GM21737 (cell line): ENCODE data around the gene RTN4R.
"Not testable (repeated sequence)": the region's sequence is repeated elsewhere in the genome, so short reads cannot be mapped to it uniquely, and the experiment has no call there.

Experiments
- ATAC-seq: cut with Tn5 transposase; IDR thresholded peaks from one replicate; pipeline ENCODE4 v1.9.1; 2021; ENCODE audit warnings: mild to moderate bottlenecking, moderate library complexity; ENCODE audit not compliant: unreplicated experiment

The RTN4R gene

DNA sequence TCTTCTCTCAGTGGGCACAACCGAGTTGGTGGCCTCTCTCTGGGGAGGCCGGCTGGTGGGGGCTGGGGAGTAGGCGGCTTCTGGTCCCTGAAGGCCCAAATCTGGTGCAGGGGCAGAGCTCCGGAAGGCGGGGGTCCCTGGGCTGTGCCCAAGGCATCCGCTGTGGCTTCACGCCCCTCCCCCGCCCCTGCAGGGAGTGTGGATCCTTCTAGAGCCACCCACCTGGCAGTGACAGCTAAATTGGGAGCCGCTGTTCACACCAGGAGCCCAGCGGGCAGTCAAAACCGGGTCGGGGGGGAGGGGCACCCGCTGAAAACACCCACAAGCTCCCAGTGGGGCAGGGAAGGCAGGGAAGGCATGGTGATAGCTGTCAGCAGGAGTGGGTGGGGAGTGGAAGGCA is 4.6 kb upstream of the RTN4R start:
- no peak for ATAC-seq

DNA sequence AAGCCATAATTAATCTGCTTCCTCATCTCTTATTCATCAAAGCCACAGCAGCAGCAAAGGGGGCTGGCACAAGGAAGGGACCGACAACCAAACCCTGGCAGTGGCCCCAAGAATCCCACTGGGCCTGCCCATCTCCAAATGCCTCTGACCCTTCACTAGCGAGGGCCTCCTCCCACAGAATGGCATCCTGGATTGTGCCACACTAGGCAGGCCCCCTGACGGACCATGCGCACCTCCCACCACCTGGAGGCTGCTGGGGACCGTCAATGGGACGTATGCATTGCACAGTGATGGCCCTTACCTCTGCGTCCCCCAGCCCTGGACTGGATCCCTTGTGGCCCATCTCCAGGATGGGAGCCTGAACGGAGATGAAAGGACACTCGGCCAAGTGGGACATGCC is 4.1 kb upstream of the RTN4R start:
- no peak for ATAC-seq

DNA sequence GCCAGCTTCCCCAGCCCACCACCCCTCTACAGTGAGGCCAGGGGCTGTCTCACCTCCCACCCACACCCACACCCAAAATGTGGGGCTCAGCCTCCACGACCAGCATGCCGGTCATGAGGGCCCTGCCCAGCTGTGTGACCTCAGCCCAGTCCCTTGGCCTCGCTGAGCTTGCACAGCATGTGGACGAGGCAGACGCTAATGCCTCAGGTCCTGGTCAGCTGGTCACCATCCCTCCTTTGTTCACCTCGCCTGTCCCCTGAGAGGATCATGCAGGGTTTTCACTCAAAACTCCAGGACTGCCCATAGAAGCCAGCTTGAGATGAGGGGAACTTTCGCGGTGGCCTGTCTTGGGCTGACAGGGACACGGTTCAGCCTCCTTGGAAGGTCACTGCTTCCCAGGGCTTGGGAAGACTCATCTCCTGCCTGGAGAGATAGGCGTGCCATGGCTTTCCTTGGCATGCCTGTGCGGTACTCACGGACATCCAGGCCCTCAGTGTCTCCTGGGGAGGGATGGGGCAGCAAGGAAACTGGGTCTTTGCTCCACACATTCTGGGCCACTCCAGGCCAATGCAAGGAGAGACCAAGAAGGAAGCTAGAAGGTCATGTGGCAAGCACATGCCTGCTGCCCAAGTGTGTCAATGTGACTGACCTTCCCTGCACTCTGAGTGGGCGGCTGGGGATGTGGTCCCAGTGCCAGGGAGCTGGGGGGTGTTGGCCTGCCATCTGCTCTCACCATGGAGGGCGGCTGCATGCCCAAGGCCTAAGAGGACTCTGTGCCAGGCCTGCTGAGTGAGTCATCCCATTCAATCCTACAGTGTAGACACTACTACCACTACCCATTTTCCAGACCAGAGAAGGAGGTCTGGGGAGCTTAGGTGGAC is 3.2 kb upstream of the RTN4R start:
- no peak for ATAC-seq

DNA sequence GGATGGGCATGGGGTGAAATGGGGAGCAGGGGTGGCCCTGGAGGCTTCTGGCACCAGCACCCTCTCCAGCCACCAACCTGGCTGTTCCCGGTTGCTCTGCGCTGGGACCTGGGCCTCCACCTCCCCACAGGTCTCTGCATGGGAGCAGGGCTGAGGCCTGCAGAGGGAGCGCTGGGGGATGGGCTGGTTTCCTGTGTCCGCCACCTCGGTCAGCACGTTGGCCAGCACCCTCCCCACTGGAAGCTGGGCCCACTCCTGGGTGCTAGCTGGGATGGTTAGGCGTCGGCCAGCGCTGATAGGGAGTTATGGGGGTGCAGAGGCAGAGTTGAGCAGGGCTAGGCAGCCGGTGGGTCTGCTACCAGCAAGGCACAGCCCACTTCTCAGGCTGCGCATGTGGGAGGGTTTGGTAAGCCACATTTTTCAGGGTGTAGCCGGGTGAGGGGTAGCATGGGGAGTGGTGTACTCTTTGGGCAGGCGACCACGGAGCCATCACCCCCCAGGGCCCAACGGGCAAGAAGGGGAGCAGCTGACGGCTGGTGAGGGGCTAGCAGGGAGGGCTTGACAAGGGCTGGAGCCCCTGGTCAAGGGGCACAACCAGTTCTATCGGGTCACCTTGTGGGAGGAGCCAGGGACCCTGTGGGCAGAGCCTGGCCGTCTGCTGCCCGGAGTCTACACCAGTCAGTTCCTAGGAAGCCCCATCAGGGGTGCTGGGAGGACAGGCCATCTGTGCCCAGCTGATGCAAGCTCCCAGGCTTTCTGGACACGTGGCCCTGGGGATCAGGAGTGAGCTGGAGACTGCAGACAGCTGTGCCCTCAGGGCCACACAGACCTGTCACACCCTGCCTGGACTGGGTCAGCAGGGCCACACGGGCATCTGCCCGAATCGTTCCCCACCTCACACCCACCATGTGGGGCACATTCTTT is 2.3 kb upstream of the RTN4R start:
- not testable (repeated sequence) for ATAC-seq

DNA sequence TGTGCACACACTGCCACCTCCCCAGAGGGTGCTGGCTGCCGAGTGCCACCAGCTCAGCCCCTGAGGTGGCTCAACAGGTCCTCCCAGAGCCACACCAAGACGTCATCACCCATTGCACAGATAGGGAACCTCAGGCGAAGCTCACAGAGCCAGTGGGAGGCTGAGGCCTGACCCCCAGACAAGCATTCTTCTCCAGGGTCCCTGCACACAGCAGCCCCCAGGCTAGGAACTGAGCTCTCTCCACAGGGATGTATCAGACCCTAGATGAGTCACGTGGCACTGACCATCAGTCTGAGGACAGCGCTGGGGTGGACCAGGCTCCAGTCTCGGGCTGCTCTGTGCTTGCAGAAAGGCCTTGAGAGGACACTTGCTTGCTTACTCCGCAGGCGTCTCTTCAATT is 1.6 kb upstream of the RTN4R start:
- ATAC-seq = not testable (repeated sequence)

DNA sequence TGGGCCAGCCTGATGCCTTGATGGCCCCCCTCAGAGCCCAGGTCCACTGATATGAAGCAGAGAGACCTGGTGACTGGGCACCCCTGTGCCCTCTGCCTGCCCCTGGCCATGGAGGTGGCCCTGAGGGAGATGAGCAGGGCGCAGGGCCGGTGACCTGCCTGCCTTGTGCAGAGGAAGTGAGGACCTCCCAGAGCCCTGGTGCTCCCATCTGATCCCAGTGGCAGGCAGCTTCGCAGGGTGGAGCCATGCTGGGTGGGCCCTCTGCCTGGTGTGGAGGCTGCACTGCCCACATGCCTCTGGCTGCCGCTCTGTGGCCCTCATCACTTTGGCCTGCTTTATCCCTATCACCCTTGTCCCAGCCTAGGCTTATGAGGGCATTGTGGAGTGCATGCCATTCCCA is 1.1 kb upstream of the RTN4R start:
- ATAC-seq = not testable (repeated sequence)

DNA sequence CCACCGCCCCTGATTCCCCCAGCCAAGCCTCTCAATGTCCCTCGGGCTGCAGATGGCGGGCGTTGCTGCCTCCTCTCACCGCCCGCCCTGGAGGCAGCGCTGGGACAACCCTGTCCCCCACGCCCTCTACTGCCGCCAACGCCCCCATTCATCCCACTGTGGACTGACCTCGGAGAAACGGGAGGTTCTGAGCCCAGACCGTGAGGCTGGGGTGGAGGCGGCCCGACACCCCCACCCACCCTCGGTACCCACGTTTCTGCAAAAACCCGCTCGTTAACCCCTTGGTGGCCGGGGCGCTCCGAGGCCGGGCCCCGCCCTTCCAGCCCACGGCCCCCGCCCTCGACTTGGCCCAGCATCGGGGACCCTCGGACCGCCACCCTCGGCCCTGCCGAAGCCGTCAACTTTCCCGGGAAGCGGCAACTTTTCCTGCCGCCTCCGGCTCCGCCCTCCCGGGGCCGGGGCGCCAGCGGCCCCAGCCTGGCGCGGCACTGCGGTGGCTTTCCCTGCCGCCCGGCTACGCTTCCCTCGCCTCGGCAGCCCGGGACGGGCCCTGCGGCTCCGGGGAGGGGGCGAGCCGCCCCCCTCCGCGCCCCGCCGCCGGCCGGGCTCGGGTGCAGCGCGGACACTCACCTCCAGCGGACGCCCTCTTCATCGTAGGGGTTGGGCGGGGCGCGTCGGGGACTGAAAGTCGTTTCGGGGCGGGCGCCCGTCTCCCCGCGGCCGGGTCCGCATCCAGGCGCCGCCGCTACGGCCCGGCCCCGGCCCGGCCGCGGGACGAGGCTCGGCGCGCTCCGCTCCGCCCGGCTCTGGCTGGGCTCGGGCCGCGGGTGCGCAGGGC is 458 bp downstream of the RTN4R start:
- ATAC-seq = no peak

DNA sequence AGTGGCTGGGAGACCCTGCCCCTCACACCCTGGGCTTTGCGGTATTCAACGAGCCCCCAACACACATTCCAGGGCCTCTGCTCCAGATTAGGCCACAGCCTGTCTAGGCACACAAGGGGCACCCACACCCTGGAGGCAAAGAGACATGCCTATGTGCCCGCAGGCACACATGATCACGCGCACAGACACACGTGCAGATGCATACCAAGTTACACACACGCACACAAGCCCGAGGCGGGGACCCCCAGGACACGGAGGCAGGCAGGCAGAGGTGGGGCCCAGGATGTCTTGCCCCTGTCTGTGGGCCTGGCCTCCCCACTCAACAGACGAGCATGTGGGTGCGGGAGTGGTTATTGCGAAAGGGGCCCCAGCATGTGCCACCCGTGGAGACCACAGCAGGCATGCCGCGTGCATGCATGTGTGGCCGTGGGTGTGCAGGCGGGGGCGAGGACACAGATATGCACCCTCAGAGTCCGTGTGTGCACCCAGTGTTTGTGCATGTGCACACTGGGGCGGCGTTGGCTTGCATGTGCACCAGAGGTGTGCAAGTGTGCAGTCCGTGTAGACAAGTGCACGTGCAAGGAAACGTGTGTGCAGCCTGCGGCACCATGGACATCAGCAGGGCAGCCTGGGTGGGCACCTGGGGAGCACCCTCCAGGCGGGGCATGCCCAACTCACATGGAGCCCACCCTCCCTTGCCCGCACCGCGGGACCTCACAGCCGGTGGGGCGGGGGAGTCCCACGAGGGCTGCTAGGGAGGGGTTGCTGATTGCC is 1.3 kb downstream of the RTN4R start:
- ATAC-seq = not testable (repeated sequence)

DNA sequence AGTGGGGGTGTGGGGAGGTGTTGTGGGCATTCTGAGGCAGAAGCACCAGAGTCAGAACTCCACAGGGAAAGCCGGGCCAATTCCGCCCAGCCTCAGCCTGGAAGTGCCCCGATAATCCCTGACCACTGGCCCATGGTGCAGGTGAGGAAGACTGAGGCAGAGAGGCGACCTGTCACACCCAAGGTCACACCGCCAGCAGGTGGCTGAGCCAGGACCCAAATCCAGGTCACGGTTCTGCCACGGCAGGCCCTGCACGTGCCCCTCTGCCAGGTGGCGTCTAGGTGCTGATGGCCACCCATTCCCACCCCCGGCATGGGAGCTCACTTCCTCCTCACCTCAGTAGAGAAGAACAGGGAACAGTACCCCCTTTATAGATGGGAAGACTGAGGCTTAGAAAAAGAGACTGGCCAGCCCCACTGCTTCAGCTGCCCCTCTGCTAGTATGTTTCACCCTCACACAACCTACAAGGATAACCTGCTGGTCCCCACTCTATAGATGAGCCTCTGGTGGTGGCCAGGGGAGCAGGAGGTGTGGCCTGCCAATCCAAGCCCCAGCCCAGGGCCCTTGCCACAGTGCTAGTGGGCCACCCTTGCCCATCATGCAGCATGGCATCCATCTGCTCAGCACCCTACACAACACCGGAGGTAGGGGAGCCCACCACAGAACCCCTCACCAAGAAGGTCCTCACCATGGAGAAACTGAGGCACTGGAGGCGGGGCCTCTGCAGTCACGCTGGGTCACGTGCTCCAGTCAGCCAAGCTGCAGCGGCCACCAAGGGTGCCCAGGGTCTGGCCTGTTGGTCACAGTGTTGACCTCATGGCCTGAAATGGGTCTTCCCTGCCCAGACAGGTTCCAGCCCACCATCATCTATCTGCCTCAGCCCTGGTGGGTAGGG is 2.1 kb downstream of the RTN4R start:
- ATAC-seq = not testable (repeated sequence)

DNA sequence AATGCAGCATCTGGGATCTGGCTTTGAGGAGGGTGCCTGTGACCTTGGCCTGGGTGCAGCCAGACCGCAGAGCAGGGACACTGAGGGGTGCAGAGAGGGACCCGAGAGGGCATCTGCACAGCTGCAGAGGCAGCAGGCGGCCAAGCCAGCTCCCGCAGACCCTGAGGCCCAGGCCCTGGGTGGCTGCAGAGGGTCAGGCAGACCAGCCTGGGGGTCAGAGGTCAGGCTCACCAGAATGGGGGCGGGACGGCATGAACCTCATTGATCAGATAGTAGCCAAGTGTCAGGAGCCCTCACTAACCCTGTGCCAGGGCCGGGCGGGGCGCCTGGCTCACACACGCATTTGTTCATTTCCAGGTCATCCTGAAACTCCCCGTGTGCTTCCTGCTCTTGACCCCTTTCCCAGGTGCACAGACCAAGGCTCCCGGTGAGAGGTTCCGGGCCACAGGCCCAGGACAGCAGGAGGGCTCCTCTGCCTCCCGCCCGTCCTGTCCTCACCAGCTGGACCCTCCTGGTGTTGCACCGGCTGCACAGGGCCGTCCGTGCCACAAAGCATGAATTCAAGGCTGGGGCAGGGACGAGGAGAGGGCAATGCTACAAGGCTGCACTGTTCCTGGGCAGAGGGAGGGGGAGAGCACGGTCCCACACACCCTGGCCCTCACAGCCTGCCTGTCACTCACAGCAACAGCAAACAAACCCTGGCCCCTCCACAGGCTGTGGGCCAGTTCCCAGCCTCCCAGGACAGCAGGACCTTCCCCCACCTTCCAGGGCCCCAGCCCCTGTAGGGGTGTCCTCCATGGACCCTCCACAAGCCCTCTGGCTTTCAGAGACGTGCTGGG is 3.3 kb downstream of the RTN4R start:
- no peak for ATAC-seq

DNA sequence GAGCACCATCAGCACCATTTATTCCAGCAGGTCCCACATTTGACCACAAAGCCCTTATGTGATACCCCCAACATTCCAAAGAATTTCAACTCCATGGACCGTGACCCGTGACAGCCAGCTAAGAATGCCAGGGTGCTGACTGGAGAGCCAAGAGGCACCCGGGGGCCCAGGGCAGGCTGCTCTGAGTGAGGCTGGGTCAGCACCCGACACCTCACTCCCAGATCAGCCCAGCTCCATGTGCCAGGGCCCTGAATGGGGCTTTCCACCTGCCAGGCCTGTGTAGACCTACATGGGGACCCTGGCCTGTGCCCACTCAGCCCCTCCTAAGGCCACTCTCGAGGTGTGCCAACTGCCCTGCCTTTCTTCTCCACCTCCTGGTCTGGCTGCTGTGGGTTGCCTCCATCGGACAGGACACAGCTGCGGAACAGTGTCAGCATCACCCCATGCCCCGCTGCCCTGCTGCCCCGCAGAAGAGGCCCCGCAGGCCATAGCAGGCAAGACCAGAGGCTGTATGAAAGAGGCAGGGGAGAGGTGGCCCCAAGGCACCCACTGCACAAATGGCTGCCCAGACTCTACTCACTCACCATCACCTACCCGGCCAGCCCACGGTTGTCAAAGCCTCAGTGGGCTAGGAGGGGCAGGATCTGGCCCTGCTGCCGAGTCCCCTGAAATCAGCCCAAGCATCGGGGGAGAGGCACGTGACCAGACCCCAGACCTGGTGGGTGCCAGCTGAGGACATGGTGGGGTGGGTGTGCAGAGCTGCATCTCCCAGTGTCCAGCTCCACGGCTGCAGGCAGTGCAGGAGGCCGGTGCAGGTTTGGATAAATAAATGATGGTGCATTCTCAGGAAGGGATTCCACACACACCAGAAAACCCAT is 4.5 kb downstream of the RTN4R start:
- not testable (repeated sequence) for ATAC-seq

DNA sequence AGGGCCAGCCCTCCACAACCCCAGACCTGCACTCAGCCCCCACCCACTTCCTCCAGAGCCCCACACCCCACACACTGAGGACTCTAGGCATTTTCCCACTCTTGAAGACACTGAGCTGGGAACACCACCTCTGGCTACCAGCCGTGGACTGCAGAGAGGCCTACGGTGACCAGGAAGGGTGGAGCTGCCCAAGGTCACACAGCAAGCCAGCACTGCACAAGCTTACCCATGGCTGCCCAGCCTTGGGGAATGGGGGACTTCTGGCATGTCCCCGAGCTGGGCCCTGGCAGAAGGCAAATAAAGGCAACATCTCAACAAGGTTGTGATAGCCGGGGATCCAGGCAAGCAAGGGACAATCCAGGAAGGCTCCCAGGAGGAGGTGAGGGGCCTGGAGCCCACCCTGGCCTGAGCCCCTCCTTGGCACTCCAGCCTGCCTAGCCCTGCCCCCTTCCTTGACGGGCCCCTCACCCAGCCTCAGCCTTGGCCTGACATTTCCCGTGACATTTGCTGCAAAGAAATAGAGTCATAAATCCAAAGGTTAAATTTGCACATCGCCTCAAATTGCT is 5.5 kb downstream of the RTN4R start:
- no peak for ATAC-seq

DNA sequence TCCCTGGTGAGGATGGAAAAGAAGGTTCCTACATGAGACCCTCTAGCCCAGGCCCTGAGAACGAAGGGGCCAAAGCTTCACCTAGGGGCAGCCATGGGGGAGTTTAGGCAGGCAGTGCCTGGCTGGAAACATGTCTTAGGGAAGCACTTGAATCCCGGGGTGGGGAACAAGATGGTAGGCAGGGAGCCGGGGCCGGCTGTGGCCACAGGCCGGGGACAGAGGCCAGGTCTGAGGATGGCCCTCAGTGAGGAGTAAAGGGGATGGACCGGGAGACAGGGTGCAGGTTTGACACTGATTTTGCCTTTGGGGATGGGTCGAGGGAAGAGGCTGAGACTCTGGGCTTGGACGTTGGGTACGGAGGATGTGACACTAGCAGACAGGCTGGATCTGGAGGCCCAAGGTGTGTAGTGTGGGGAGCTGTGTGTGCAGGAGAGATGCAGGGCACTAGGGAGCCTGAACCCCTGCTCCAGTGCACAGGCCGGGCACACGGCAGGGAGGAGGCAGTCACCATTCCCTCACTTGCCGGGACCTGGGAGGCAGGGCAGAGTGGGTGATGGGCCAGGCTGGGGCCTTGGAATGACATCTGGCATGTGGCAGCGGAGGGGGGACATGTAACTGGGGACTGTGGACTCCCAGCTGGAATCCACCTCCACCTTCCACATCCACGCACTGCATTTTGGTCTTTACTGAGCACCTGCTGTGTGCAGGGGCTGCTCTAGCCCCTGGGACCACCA is 6.1 kb downstream of the RTN4R start:
- ATAC-seq = no peak

DNA sequence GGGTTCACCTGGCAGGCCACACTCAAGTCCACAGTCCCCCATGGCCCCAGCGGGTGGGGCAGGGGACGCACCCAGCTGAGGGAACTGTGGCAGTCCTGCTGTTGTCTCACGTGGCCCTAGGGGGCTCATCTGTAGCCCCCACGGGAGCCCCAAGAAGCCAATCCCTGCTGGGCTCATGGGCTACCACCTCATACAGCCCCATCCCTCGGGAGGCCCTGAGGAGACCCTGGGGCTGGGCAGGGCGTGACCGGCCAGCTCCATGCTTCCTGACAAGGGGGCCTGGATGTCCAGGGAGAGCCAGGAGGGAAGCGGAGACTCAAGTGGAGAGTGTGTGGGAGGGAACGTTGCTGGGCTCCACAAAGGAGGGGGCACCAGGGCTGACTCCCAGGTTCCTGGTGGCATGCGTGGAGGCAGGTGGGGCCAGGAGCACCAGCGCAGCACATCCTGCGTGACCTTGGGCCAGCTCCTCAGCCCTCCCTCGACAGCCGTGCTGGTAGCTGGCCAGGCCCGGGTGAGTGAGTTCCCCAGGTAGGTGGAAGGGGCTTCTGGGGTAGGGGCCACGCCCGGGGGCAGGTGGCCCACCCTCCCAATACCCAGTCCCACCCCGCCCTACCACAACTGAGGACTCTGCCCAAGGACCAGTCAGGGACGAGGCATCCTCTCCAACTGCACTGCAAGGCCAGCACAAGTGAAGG is 7.9 kb downstream of the RTN4R start:
- ATAC-seq = no peak

DNA sequence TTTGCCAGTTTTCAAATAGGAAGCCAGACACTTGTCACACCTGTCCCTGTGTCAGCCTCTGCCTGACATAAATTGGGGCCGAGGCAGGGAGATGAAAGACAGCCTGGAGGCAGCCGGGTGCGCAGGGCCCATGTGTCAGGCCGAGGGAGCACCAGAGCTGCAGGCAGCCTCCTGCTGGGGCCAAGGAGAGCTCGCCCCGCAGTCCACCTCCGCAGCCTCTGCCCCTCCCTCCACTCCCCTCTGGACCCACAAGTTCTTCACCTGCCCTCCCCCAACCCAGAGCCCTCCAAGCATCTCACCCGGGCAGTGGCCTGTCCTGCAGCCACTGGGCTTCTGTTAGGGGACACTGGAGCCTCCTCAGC is 8.8 kb downstream of the RTN4R start:
- no peak for ATAC-seq
